Germinal center (tissue), 1 donor: ENCODE data around the gene ARF1.
A peak's percentile ranks its signal among the peaks of the same experiment; 100 is the strongest.

Experiments
- DNase-seq: peaks from one replicate; pipeline ENCODE4 v3.0.0; 2012; ENCODE audit warnings: mixed read lengths, low spot score

The ARF1 gene

DNA sequence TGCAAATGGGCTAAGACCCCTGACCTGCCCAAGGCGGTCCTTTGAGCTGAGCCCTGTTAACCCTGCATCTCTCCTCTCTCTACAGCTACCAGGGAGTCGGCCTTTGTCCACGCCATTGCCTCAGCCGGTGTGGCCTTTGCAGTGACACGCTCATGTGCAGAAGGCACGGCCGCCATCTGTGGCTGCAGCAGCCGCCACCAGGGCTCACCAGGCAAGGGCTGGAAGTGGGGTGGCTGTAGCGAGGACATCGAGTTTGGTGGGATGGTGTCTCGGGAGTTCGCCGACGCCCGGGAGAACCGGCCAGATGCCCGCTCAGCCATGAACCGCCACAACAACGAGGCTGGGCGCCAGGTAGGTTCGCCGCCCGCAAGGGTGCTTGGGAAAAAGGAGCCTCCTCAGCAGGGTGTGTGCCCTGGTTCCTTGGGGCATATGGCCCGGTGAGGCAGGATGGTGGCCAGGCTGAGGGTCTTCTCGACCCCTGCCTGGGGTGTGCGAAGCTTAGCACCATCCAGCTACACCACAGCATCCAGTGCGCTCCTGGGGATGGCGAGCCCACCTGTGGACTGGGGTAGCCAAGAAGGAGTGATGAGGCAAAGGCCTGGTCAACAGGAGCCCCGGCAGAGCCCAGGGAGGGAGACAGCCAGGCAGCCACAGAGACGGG is 31.8 kb upstream of the ARF1 start:
- DNase-seq = no peak

DNA sequence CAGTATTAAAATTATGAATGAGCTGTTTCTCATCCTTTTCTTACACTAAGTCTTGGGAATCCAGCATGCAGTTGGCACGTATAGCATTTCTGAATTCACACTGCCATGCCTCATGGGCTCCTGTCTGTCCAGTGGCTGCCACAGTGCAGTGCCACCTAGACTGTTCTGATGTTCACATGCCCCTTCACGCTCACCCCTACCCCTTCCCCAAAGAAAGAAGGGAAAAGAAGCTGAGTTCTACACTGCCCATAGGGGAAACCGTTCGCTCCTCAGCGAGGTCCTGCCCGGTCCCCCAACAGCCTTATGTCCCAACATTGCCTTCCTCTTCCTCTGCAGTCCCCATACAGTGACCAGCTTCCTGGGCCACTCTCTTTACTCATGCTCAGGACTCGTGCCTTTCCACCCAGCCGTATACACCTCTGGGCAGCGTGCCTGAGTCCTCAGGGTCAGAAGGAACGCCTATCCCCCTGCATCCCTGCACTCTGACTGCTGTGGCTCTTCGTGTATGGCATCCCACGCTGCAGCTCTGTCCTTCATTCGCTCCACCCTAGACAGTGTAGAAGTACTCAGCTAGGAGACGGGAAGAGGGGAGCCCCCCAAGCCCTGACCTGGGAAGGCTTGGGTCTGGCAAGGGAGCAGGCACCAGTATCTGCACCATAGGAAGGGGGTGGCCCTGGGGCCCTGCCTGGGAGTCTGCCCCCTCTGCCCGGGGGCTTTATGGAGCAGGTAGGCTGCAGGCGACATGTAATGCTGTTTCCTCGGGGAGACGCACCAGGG is 24.1 kb upstream of the ARF1 start:
- no peak for DNase-seq

DNA sequence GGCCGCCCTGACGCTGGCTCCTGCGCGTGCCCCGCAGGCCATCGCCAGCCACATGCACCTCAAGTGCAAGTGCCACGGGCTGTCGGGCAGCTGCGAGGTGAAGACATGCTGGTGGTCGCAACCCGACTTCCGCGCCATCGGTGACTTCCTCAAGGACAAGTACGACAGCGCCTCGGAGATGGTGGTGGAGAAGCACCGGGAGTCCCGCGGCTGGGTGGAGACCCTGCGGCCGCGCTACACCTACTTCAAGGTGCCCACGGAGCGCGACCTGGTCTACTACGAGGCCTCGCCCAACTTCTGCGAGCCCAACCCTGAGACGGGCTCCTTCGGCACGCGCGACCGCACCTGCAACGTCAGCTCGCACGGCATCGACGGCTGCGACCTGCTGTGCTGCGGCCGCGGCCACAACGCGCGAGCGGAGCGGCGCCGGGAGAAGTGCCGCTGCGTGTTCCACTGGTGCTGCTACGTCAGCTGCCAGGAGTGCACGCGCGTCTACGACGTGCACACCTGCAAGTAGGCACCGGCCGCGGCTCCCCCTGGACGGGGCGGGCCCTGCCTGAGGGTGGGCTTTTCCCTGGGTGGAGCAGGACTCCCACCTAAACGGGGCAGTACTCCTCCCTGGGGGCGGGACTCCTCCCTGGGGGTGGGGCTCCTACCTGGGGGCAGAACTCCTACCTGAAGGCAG is 23.4 kb upstream of the ARF1 start:
- DNase-seq = no peak

DNA sequence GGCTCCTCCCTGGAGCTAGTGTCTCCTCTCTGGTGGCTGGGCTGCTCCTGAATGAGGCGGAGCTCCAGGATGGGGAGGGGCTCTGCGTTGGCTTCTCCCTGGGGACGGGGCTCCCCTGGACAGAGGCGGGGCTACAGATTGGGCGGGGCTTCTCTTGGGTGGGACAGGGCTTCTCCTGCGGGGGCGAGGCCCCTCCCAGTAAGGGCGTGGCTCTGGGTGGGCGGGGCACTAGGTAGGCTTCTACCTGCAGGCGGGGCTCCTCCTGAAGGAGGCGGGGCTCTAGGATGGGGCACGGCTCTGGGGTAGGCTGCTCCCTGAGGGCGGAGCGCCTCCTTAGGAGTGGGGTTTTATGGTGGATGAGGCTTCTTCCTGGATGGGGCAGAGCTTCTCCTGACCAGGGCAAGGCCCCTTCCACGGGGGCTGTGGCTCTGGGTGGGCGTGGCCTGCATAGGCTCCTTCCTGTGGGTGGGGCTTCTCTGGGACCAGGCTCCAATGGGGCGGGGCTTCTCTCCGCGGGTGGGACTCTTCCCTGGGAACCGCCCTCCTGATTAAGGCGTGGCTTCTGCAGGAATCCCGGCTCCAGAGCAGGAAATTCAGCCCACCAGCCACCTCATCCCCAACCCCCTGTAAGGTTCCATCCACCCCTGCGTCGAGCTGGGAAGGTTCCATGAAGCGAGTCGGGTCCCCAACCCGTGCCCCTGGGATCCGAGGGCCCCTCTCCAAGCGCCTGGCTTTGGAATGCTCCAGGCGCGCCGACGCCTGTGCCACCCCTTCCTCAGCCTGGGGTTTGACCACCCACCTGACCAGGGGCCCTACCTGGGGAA is 22.7 kb upstream of the ARF1 start:
- peak; percentile 65 for DNase-seq

DNA sequence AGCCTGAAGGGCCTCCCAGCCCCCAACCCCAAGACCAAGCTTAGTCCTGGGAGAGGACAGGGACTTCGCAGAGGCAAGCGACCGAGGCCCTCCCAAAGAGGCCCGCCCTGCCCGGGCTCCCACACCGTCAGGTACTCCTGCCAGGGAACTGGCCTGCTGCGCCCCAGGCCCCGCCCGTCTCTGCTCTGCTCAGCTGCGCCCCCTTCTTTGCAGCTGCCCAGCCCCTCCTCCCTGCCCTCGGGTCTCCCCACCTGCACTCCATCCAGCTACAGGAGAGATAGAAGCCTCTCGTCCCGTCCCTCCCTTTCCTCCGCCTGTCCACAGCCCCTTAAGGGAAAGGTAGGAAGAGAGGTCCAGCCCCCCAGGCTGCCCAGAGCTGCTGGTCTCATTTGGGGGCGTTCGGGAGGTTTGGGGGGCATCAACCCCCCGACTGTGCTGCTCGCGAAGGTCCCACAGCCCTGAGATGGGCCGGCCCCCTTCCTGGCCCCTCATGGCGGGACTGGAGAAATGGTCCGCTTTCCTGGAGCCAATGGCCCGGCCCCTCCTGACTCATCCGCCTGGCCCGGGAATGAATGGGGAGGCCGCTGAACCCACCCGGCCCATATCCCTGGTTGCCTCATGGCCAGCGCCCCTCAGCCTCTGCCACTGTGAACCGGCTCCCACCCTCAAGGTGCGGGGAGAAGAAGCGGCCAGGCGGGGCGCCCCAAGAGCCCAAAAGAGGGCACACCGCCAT is 21.9 kb upstream of the ARF1 start:
- DNase-seq = no peak

DNA sequence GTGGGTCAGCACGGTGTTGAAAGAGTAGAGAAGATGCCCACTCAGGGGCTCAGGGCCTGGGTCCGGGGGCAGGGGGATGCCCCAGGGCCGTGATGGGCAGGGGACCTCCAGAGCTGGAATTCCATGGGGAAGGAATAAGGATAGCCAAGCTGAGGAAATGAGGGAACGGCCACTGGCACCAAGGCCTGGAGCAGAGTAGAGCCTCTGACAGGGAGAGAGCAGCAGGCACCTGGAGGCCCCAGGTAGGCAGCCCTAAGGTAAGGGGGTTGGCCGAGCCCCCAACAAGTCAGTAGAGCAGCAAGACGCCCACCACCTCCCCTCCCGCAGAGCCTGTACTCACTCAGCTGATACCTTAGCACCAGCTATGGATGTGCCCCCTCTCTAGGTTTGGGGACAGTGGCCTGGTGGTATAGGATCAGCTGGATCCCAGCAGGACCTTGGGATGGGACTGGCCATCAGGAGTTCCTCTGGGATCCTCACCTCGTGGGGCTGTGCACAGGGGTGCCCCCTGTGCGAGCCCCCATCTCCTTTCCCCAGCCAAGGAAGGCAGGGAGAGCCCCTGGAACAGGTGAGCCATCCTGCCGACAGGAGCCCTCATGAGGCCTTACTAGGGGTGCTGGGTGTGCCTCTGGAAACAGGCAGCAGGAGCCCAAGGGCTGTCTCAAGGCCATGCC is 21.0 kb upstream of the ARF1 start:
- DNase-seq = no peak

DNA sequence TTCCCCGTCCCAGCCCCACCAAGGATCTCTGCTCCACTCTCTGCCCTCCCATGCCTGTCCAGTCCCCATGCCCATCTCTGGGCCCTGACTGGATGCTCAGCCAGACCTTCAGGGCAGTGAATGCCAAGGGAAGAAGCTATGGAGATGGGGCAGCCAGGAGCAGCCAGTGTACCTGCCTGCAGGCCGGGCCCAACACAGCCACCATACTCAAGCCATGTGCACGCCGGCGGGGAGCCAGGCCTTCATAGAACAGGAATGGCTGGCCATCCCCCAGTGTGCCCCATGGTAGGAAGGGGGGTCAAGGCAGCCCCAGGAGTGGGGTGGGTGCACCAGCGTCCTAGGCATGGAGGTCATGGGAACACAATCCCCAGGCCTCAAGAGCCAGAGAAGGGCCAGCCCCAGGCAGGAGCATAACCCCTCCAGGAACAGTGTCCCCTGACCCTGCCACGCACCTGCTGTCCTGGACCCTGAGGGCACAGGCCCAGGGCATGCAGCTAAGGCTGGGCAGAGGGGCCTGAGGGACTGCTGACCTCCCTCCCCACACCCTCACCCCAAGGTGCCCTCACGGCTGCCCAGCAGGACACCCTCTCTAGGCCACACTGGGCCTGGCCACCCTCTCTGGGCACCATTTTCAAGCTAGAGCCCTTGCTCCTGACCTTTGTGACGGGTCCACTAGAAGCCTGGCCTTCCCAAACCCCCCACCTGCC is 20.3 kb upstream of the ARF1 start:
- DNase-seq = no peak

DNA sequence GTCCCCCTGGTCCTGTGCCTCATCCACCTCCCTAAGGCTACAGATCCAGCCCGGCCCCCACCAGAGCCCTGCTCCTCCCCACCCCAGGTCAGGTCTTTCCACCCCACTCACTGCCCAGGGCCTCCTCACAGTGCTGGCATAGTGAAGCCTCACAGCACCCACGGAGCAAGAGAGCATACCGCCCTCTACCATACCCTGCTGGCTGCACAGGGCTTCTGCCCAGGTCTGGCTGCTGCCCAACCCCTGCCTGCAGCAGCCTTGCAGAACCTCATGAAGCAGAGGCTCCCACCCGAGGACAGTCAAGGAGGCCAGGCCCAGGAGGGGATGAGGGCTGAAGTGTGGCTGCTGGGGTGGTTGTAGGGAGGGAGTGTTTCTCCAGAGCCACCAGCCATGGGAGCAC is 19.7 kb upstream of the ARF1 start:
- DNase-seq = no peak

DNA sequence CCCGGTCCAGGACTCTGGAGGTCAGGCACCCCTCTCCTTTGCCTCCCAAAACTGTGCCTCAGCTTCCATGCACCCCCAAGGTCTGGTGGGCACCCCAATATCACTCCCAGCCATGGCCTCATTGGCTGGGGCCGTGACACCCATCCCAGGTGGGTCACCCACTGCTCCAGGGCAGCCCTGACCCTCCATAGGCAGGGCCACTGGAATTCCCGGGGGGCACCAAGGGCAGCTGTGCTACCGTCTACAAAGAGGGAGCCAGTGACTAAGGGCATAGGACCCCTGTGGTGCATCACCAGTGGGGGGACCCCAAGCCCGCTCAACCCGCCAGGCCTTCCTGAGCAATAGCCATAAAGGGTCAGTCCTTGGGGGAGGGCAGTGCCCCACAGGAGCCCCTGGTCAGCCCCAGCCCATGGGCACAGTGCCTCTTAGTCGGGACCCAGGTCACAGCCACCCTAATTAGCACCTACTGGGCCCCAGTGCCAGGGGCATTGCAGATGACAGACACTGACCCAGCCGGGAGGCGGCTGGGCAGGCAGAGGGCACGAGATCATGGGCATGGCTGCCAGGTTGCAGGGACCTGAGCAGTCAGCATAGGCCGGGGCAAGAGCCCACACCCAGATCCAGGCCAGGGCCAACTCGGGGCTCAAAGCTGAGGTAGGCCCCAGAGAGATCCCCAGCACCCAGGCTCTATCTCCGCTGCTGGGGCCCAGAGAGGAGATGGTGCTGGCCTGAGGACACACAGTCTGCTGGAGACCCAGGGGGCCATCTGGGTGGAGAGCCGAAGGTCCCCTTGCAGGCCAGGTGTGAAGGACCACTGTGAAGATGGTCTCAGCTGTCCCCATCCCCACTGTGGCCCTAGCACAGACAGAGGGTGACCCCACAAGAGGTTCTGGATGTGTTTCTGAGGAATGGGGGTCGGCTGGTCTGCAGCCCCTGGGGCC is 19.0 kb upstream of the ARF1 start:
- no peak for DNase-seq

DNA sequence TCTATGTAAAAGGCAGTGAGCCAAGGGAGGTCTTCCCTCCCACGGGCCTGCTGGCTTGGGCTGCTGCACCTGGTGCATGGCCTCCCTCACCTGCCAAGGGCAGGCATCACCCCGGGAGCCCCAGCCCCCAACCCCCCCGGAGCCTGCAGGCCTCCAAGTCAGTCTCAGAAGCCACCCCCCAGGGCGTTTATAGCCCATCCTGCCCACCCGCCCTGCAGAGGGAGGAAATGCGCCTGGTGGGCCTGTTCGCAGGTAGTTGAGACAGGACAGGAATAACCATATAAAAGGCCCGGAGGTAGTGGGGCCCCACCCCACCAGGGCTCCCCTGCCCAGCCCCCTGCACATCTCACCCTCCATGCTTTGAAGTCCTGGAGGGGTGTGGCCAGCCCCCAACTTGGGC is 18.2 kb upstream of the ARF1 start:
- no peak for DNase-seq

DNA sequence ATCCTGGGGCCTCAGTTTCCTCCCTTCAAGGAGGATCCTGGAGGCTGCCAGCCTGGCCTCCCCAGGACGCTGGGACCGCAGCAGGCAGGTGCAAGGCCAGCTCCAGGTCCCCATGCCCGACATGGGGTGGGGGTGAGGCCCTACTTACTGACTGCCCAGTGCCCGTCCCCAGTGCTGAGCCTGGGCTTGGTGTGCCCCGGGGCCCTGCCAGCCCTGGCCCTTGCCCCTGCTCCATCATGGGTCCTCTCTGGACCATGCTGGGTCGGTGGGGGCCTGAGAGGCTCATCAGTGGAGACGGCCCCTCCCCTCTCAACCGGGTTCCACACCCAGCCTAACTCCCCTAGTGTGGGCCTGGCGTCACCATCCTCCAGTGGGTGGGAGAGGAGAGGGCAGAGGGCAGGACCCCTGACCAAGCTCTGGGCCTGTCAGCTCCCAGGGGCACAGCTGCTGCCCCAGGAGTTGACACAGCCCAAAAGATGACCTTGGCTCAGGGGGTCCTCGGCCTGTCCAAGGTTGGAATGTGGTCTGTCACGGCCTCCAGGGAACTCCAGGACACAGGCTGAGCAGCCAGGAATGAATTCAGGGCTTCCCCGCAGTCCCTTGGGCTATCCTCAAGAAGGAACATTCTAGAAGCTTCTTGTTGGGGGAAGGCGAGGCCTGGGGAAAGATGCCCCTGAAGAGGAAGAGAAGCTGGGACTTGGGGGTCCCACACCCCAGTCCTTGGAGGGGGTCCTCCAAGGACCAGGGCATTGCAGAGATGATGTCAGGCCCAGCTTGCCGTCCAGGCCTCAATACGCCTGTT is 17.6 kb upstream of the ARF1 start:
- no peak for DNase-seq

DNA sequence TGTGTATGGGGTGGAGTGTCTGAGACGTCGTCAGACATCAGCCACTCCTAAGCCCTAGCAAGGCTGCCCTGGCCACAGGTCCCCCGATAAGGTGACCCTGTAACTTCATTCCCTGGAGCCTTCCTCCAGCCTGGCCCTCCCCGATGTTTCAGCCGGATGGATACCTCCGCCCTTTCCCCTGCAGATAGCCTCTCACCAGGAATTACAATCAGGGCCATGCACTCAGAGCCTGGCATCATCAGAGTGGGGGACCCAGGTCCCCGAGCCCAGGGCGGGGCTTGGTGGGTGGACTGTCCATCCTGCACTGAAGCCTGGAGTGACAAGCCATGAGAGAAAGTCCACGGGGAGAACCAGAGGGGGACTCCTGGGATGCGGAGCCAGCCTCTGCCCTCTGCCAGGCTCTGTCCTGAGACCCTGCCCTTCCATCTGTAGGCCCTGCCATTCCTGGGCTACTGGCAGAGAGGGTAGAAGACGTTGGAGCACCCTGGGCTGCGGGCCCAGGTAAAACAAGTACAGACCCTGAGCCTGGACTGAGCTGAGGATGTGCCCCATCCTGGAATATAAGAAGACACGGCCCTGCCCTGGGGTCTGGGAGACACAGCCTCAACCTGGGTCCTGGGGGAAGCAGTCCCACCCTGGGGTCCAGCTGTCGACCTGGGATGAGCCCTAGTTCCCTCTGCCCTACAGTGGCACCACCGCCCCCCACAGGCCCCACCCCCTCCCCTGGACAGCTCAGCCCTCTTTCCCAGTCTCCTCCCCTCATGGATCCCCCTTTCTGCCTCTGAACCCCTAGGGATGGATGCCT is 16.8 kb upstream of the ARF1 start:
- DNase-seq = no peak

DNA sequence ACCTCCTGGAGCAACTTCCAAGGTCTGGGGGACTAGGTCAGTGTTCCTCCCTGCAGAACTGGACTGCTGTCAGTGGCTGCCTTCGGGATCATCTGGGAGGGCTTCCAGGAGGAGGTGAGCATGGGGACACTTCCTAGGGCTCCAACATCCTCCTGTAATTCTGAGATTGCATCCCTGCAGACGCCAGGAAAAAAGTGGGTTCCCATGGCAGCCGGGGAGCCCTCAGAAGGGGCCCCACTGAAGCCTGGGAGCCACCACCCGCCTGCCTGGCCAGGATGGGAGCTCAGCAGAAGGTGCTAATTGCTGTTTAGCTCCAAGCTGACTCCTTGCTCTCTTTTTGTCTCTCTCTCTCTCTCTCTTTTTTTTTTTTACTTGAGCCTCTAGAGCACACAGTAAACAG is 16.1 kb upstream of the ARF1 start:
- no peak for DNase-seq

DNA sequence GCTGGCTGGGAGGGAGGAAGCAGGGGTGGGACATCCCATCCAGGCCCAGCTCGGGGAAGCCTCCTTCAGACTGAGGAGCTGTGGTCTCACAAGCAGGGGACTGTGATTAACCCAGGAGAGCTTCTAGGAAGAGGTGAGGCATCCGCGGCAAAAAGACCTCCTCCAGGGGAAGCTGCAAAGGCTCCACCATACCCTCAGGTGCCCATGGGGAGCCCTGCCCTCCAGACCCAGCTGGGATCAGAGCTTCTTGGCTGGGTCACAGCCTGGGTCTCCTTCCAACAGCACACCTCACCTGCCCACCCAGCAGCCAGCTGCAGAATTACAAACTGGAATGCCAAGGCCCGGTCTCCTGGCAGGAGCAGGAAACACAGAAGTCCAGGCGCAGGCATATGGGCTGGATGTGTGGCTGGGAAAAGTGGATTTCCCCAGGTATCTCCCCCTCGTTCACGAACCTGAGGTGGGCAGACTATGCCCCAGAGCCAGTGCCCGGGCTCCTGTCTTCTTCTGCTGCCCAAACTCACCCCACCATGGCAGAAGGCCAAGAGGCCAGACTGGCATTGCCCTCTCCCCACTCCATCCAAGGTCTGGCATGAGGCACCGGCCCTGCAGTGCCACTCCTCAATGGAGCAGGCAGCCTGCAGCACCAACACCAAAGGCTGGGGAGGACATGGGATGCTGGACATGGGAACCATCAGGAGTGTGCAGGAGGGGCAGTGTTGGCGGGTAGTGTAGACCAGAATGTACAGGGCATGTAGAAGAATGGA is 15.4 kb upstream of the ARF1 start:
- no peak for DNase-seq

DNA sequence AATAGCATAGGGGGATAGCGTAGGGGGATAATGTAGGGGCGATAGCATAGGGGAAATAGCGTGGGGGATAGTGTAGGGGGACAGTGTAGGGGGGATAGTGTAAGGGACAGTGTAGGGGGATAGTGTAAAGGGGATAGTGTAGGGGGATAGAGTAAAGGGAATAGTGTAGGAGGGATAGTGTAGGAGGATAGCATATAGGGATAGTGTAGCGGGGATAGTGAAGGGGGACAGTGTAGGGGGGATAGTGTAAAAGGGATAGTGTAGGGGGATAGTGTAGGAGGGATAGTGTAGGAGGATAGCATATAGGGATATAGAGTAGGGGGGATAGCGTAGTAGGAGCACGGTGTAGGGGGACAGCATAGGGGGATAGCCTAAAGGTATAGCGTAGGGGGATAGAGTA is 14.1 kb upstream of the ARF1 start:
- no peak for DNase-seq

DNA sequence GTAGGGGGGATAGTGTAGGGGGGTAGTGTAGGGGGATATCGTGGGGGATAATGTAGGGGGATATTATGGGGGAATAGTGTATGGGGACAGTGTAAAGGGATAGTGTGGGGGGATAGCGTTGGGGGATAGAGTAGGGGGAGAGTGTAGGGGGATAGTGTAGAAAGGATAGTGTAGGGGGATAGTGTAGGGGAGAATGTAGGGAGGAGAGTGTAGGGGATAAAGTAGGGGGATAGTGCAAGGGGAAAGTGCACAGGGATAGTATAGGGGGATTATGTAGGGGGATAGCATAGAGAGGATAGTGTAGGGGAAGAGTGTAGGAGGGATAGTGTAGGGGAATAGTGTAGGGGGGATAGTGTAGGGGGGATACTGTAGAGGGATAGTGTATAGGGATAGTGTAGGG is 12.3 kb upstream of the ARF1 start:
- no peak for DNase-seq

DNA sequence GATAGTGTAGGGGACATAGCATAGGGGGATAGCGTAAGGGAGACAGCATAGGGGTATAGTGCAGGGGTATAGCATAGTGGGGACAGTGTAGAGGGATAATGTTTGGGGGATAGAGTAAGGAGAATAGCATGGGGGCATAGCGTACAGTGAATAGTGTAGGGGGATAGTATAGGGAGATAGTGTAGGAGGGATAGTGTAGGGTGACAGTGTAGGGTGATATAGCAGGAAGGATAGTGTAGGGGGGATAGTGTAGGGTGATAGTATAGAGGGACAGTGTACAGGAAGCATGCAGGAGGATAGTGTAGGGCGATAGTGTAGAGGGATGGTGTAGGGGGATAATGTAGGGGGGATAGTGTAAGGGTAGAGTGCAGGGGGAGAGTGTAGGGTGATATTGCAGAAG is 11.7 kb upstream of the ARF1 start:
- no peak for DNase-seq
